ENCODE results near the gene IGFL2. TPM values are rescaled to one million over a fixed set of nuclear protein-coding genes. Genes with fewer than 3 reads are reported as not detected.

IGFL2 gene
- total and polyA plus RNA-seq, 10 of the 15 experiments (the other 5 are each of a cell fraction or from before 2014, with no cell fraction given), result 0.19 TPM; not detected in 9

GRCh38 chr19:46186101-46186716, 38.2 kb downstream of the IGFL2 start:
- intact Hi-C loops (cut with micrococcal nuclease; ENCODE audit: unreplicated experiment), result loop anchor here (5.0 kb wide), 1 partner anchor 159 kb away; no protein-coding TSS in a partner anchor
- peaks cover 3% of the 10 kb centered on the region; the same call in 1 of the 2 replicates for H3K4me1 ChIP-seq (ENCODE audit: control insufficient read depth, insufficient read depth, low read length)
- RAD21 ChIA-PET (ENCODE audit: unreplicated experiment), result no interaction called here
- no peaks in the 10 kb centered on the region for H3K36me3 ChIP-seq (ENCODE audit: control insufficient read depth in 2 of 2, insufficient read depth in 2 of 2, low read length in 1 of 2)
- H2AFZ ChIP-seq (ENCODE audit: control insufficient read depth, low read depth, low read length), result no peak overlapping the region
- CTCF ChIA-PET, result interaction anchor here (1.0 to 1.7 kb wide), 2 partner anchors 104 to 108 kb away, joined by 3 to 7 read pairs; no protein-coding TSS in a partner anchor
- SMC1A ChIA-PET (ENCODE audit: uncharacterized antibody, unreplicated experiment), result interaction anchor here (1.0 kb wide), 1 partner anchor 8 kb away, joined by 3 read pairs; no protein-coding TSS in a partner anchor
- no peaks in the 10 kb centered on the region for H3K9me3 ChIP-seq (replicated peaks; ENCODE audit: control insufficient read depth, insufficient read depth, low read length)
- H3K79me2 ChIP-seq (ENCODE audit: control insufficient read depth, insufficient read depth, low read length), result no peaks in the 10 kb centered on the region
- POLR2A ChIA-PET, result no interaction called here
- H4K20me1 ChIP-seq (ENCODE audit: control insufficient read depth, insufficient read depth), result no peaks in the 10 kb centered on the region
- no peak overlapping the region for H3K4me2 ChIP-seq (ENCODE audit: control insufficient read depth, insufficient read depth)
- no peak overlapping the region for H3K9ac ChIP-seq (ENCODE audit: control insufficient read depth, insufficient read depth, low read length)
- FAIRE-seq (no peak), ATAC-seq (no peak), DNase-seq (ENCODE audit: low read depth, low spot score) (no peak)
- no peak overlapping the region for H3K27ac ChIP-seq (ENCODE audit: control insufficient read depth, insufficient read depth)
- 51% methylated on average over 20 of the region's 20 CpGs for WGBS (ENCODE audit: insufficient coverage, insufficient replicate concordance, low lambda C conversion rate, missing lambda C conversion rate)
- H3K4me3 ChIP-seq, result no peak overlapping the region
- TF ChIP-seq POLR2AphosphoS2 (IDR thresholded peaks at IDR 0.05; ENCODE audit: low read depth, low read length) (no peak), PRDM15 (CRISPR knock-in tag; IDR thresholded peaks at IDR 0.05) (no peak), ZNF207 (IDR thresholded peaks at IDR 0.05; ENCODE audit: borderline replicate concordance) (no peak), ATF7 (IDR thresholded peaks at IDR 0.05; ENCODE audit: low read depth) (no peak), NR2C1 (IDR thresholded peaks at IDR 0.05) (no peak), POLR2A (IDR thresholded peaks at IDR 0.05; ENCODE audit: low read depth, low read length) (no peak)
- BruUV-seq (replicated peaks), result no TSS peak
- in situ Hi-C loops (cut with MboI), result loop anchor here (5.0 kb wide), 1 partner anchor 104 kb away; no protein-coding TSS in a partner anchor
- peaks cover 0 to 4% of the 10 kb centered on the region in 2 experiments; a peak in 1 of 4 replicates for H3K27me3 ChIP-seq (replicated peaks in 1 of 2; ENCODE audit: control insufficient read depth in 2 of 2, insufficient read depth in 2 of 2, low read length in 1 of 2)
